Omental fat pad (tissue), 4 donors: Measurements from ENCODE around the gene SCP2. TPM values are rescaled to one million over a fixed set of nuclear protein-coding genes. Genes with fewer than 3 reads are reported as not detected.

Experiments used
- ATAC-seq: fragments of 150-250 bp; one replicate; pipeline ENCODE4 v1.9.1; 2016; ENCODE audit warnings: mild to moderate bottlenecking, moderate library complexity; ENCODE audit not compliant: low FRiP score
- DNase-seq: peaks from one replicate; pipeline ENCODE4 v3.0.0-alpha.2; 2019; ENCODE audit warnings: low spot score
- CTCF ChIP-seq, 3 donors: fragments of 450-650 bp; IDR thresholded peaks; one replicate each; pipeline ENCODE4 v1.5.1; 2016 to 2017; ENCODE audit warnings: antibody characterized with exemption in 3 of 3, mild to moderate bottlenecking in 3 of 3, moderate library complexity in 2 of 3
- total RNA-seq, 4 donors: library from RNA; depleted of rRNA; stranded (reverse); fragments of >200 nt; gene quantifications; one replicate each; pipeline ENCODE4 v1.1.0, GENCODE V29; 2016

SCP2 gene
- total RNA-seq, 4 donors from 2014 or later = 92.7 to 174 (median 126) TPM

GRCh38 chr1:52900402-52900801, 26.7 kb upstream of the SCP2 start:
- ATAC-seq = no peak
- no peak for TF ChIP-seq CTCF (IDR thresholded peaks at IDR 0.05)

GRCh38 chr1:52901384-52901783, 25.7 kb upstream of the SCP2 start:
- ATAC-seq = no peak
- TF ChIP-seq CTCF (IDR thresholded peaks at IDR 0.05) = no peak
- DNase-seq = no peak

More at GRCh38 chr1:52900402-52900801, 26.7 kb upstream of the SCP2 start:
- no peak for DNase-seq

GRCh38 chr1:52904208-52904926, 22.7 kb upstream of the SCP2 start:
- no peak for TF ChIP-seq CTCF (IDR thresholded peaks at IDR 0.05)
- ATAC-seq (no peak), DNase-seq (no peak)

- no peak for DNase-seq
- no peak for TF ChIP-seq CTCF (IDR thresholded peaks at IDR 0.05)
- ATAC-seq = no peak
Observed at GRCh38 chr1:52904927-52905698, 22.0 kb upstream of the SCP2 start.

GRCh38 chr1:52906135-52906603, 20.9 kb upstream of the SCP2 start:
- no peak for TF ChIP-seq CTCF (IDR thresholded peaks at IDR 0.05)
- DNase-seq (no peak), ATAC-seq (no peak)

GRCh38 chr1:52907068-52907811, 19.8 kb upstream of the SCP2 start:
- TF ChIP-seq CTCF (IDR thresholded peaks at IDR 0.05) = no peak
- DNase-seq (no peak), ATAC-seq (no peak)
